Measurements from ENCODE around the gene SNAPIN. TPM values are rescaled to one million over a fixed set of nuclear protein-coding genes. Genes with fewer than 3 reads are reported as not detected.
A peak's percentile ranks its signal among the peaks of the same experiment; 100 is the strongest.

Gene SNAPIN, protein sequence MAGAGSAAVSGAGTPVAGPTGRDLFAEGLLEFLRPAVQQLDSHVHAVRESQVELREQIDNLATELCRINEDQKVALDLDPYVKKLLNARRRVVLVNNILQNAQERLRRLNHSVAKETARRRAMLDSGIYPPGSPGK
- 46.4 and 82.0 TPM in 2 replicates for total RNA-seq (2014; rRNA removed)
- Bru-seq, nascent RNA = percentile 84 among the genes with signal in this experiment
- percentile 92 among the genes with signal in this experiment for BruChase-seq, experiment 1, labeled RNA remaining after a 6-hour chase
- percentile 85 among the genes with signal in this experiment for BruChase-seq, experiment 2, labeled RNA remaining after a 2-hour chase
- long read RNA-seq, transcript SNAPIN-201 (4 exons, 1,030 nt) = major isoform, 97 of 130 reads
- long read RNA-seq, transcript SNAPIN-204 (2 exons, 1,205 nt) = minor isoform, 5 of 130 reads
- long read RNA-seq, transcript SNAPIN-202 (3 exons, 922 nt) = minor isoform, 22 of 130 reads
- long read RNA-seq, partial matches to known transcripts = 0 of 130 reads
- long read RNA-seq, other reads (novel, unspliced or antisense) = 5 of 130 reads

DNA sequence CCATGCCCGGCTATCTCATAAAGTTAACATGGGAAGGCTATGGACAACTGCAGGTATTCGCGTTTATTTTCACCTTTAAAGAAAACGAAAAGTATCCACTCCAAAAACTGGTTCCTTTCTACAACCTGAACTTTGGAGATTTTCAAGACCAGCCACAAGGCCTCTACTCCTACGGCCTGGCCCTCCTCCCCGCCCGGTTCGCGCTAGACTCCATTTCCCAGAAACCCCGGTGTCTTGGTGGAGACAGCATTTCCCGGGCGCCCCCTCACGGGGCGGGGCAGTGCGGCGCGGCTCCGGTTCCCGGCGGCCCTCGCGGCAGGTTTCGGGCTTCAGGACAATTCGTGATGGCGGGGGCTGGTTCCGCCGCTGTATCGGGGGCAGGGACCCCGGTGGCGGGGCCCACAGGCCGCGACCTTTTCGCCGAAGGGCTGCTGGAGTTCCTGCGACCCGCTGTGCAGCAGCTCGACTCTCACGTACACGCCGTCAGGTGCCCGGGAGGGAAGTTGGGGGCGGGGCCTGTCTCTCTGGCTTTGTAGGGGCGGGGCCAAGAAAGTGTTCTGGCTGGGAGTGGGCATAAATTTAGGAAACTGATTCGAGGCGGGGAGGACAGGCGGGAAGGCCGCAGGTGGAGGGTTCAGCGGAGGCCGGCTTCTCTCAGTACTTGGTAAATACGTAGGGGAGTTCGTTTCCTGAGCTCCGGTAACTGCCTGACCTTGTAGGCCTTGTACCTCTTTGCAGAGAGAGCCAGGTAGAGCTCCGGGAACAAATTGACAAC, at the start of gene SNAPIN:
Gene SNAPIN (plus strand): TSS at position 304 of the 775 bp plus-strand sequence. CDS start 41 bp downstream, at position 345.
- H2AFZ ChIP-seq (ENCODE audit: low read length) = peak within 1 kb of the TSS; percentile 91
- H3K27me3 ChIP-seq (ENCODE audit: low read length) = no peaks in the 10 kb centered on the region
- BruUV-seq (replicated peaks) = TSS peak; percentile 75
- no peaks in the 10 kb centered on the region for H4K20me1 ChIP-seq (ENCODE audit: low read length)
- peaks cover 28% of the 10 kb centered on the region for H3K36me3 ChIP-seq (ENCODE audit: low read depth, low read length)
- no peaks in the 10 kb centered on the region for H3K9me3 ChIP-seq (ENCODE audit: low read length)
- TF ChIP-seq, protein P1, sequence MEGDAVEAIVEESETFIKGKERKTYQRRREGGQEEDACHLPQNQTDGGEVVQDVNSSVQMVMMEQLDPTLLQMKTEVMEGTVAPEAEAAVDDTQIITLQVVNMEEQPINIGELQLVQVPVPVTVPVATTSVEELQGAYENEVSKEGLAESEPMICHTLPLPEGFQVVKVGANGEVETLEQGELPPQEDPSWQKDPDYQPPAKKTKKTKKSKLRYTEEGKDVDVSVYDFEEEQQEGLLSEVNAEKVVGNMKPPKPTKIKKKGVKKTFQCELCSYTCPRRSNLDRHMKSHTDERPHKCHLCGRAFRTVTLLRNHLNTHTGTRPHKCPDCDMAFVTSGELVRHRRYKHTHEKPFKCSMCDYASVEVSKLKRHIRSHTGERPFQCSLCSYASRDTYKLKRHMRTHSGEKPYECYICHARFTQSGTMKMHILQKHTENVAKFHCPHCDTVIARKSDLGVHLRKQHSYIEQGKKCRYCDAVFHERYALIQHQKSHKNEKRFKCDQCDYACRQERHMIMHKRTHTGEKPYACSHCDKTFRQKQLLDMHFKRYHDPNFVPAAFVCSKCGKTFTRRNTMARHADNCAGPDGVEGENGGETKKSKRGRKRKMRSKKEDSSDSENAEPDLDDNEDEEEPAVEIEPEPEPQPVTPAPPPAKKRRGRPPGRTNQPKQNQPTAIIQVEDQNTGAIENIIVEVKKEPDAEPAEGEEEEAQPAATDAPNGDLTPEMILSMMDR (conservative IDR thresholded peaks at IDR 0.05; ENCODE audit: low read depth, low read length) = no peak; the same call in 1 of the 2 replicates
- TF ChIP-seq EZH2phosphoT487 (IDR thresholded peaks at IDR 0.05; ENCODE audit: borderline replicate concordance, low read length) = no peak
- ChIA-PET POLR2A (ENCODE audit: unreplicated experiment) (interaction anchor here (0.6 to 0.7 kb wide), 2 partner anchors 20 to 69 kb away, joined by 3 to 8 read pairs; partner anchors contain the start of gene INTS3), CTCF (no interaction called here)
- ATAC-seq (peak; percentile 93), DNase-seq (peak; percentile 92)
- peak within 1 kb of the TSS; percentile 89 for H3K4me3 ChIP-seq (ENCODE audit: low read length)
- H3K79me2 ChIP-seq (ENCODE audit: low read length) = peaks cover 13% of the 10 kb centered on the region
- intact Hi-C loops (cut with micrococcal nuclease) = loop anchor here (2.0 kb wide), 1 partner anchor 24 kb away; the partner anchor contains the start of gene CHTOP
- peaks cover 15% of the 10 kb centered on the region for H3F3A ChIP-seq (ENCODE audit: low read length, unreplicated experiment)
- peak within 1 kb of the TSS; percentile 90 for H3K9ac ChIP-seq (ENCODE audit: low read length)
- H3K9me2 ChIP-seq (replicated peaks; ENCODE audit: low read length) = no peaks in the 10 kb centered on the region
- H3K27ac ChIP-seq (ENCODE audit: low read length) = peak within 1 kb of the TSS; percentile 62
- peaks cover 14% of the 10 kb centered on the region; the same call in 1 of the 2 replicates for H3K4me1 ChIP-seq (ENCODE audit: insufficient read depth, low read length)
- peak within 1 kb of the TSS; percentile 96 for H3K4me2 ChIP-seq (ENCODE audit: low read length)

DNA sequence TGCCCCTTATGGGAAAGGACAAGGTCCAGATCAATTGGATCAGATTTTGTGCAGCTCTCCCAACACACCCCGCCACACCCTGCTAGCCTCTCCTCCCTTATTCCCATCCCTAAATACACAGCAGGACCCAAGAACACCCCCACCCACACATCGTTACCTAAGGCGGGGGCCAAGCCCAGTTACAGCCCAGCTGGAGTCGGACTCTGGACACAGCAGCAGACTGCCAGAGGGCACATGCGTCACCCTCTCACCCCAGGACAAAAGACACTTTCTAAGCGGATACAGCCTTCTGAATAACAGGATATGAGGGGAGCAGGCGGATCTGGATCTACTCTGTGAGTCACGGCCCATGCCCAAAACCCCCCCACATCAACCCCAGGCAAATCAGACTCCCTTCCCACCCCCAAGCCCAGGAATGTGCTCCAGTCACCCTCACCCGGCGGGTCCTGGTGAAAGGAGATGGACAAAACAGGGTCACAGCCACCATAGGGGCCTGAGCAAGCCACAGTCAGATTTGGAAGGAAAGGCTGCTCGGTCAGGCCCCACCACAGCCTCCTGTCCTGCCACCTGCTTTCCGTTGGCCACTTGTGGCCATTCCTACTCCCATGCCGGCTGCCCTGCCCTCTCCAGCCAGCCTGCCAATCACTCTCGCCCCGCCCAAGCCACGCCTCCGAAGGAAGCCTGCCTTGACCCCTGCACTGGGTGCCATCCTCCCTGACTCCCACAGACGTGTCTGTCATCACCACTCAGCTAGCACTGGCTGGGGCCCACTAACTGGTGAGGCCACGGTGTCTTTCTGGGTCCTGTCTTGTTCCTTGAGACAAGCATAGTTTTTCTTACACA, 49.5 kb upstream of the SNAPIN start:
- H3K27ac ChIP-seq (ENCODE audit: low read length) = peak overlapping the region; percentile 100
- peaks cover 69% of the 10 kb centered on the region for H3K79me2 ChIP-seq (ENCODE audit: low read length)
- ChIA-PET POLR2A (ENCODE audit: unreplicated experiment) (interaction anchor here (0.9 to 1.8 kb wide), 2 partner anchors 18 to 25 kb away, joined by 4 to 7 read pairs; partner anchors contain the start of genes CHTOP and S100A13), CTCF (interaction anchor here (2.5 kb wide), 1 partner anchor 37 kb away, joined by 9 read pairs; no protein-coding TSS in a partner anchor)
- TF ChIP-seq, protein P1 (conservative IDR thresholded peaks at IDR 0.05; ENCODE audit: low read depth, low read length) = no peak
- TF ChIP-seq EZH2phosphoT487 (IDR thresholded peaks at IDR 0.05; ENCODE audit: borderline replicate concordance, low read length) (no peak), EZH2 (IDR thresholded peaks at IDR 0.05; ENCODE audit: low read length, unreplicated experiment) (no peak)
- DNase-seq (peak; percentile 99), ATAC-seq (peak; percentile 58)
- H3K4me1 ChIP-seq (ENCODE audit: insufficient read depth, low read length) = peaks cover 50% of the 10 kb centered on the region
- H3K36me3 ChIP-seq (ENCODE audit: low read depth, low read length) = peaks cover 39% of the 10 kb centered on the region
- no peaks in the 10 kb centered on the region for H3K27me3 ChIP-seq (ENCODE audit: low read length)
- H3K9me3 ChIP-seq (ENCODE audit: low read length) = no peaks in the 10 kb centered on the region
- no TSS peak for BruUV-seq (replicated peaks)
- H3K9me2 ChIP-seq (replicated peaks; ENCODE audit: low read length) = no peaks in the 10 kb centered on the region
- peak overlapping the region; percentile 95 for H3K4me2 ChIP-seq (ENCODE audit: low read length)
- H3K4me3 ChIP-seq (ENCODE audit: low read length) = peak overlapping the region; percentile 68
- H2AFZ ChIP-seq (ENCODE audit: low read length) = no peak overlapping the region
- H4K20me1 ChIP-seq (ENCODE audit: low read length) = no peaks in the 10 kb centered on the region
- peaks cover 23% of the 10 kb centered on the region for H3F3A ChIP-seq (ENCODE audit: low read length, unreplicated experiment)
- peak overlapping the region; percentile 97 for H3K9ac ChIP-seq (ENCODE audit: low read length)
- intact Hi-C loops (cut with micrococcal nuclease) = loop anchor here (1.0 to 2.0 kb wide), 4 partner anchors 36 to 76 kb away; partner anchors contain the start of gene ILF2

All from PC-3 (cell line).